Fibroblast of mammary gland (primary cell): Measurements from ENCODE around the gene COG8.

Source experiments
- DNase-seq: peaks from one replicate; pipeline ENCODE4 v3.0.0-alpha.2; 2010; ENCODE audit warnings: low read depth
- H3K4me3 ChIP-seq: 2 replicates; pipeline ENCODE4 v1.5.1; 2011; ENCODE audit warnings: low read depth, mild to moderate bottlenecking, low read length, moderate library complexity; ENCODE audit not compliant: control insufficient read depth
- CTCF ChIP-seq: conservative IDR thresholded peaks from 2 replicates; pipeline ENCODE4 v1.5.1; 2011; ENCODE audit warnings: low read depth, low read length, inconsistent platforms; ENCODE audit not compliant: control insufficient read depth, insufficient read depth

Gene COG8

GRCh38 chr16:69330286-69331109 is 8.9 kb downstream of the COG8 start, which contains the start of gene PDF:
TSS of gene PDF (minus strand) at chr16:69330588. CDS start at chr16:69330570, 18 bp downstream.
- peak; percentile 89 for DNase-seq
- no peak for TF ChIP-seq CTCF
- peak within 1 kb of the TSS; percentile 67 for H3K4me3 ChIP-seq

GRCh38 chr16:69329369-69330285 is 9.7 kb downstream of the COG8 start:
- TF ChIP-seq CTCF = no peak
- peak overlapping the region; percentile 67 for H3K4me3 ChIP-seq
- no peak for DNase-seq

GRCh38 chr16:69328854-69329316 is 10.5 kb downstream of the COG8 start:
- TF ChIP-seq CTCF = no peak
- DNase-seq = peak; percentile 52
- H3K4me3 ChIP-seq = peak overlapping the region; percentile 67

GRCh38 chr16:69327585-69328310 is 11.6 kb downstream of the COG8 start:
- no peak for TF ChIP-seq CTCF
- H3K4me3 ChIP-seq = no peak overlapping the region
- no peak for DNase-seq

- TF ChIP-seq CTCF = no peak
- peak; percentile 20 for DNase-seq
- H3K4me3 ChIP-seq = no peak overlapping the region
These were observed 13.0 kb downstream of the COG8 start for GRCh38 chr16:69326172-69326873.
